Spinal cord (tissue), 10 donors: ENCODE measurements around the gene MAPK8IP3. TPM values are rescaled to one million over a fixed set of nuclear protein-coding genes. Genes with fewer than 3 reads are reported as not detected.

ENCODE experiments used
- DNase-seq, 6 donors: peaks; one replicate each; pipeline versions ENCODE4 v3.0.0 to v3.0.0-alpha.2; 2013 to 2015; ENCODE audit warnings: low spot score in 6 of 6, low read depth in 4 of 6
- H3K27ac ChIP-seq: one replicate; pipeline ENCODE4 v1.5.1; 2013; ENCODE audit warnings: low read depth, low read length, control low read depth
- H3K27me3 ChIP-seq: one replicate; pipeline ENCODE4 v1.6.1; 2013; ENCODE audit warnings: low read length; ENCODE audit not compliant: control insufficient read depth, insufficient read depth
- H3K36me3 ChIP-seq: one replicate; pipeline ENCODE4 v1.6.1; 2013; ENCODE audit warnings: low read length; ENCODE audit not compliant: control insufficient read depth, insufficient read depth
- H3K4me1 ChIP-seq: one replicate; pipeline ENCODE4 v1.6.1; 2013; ENCODE audit warnings: low read length; ENCODE audit not compliant: control insufficient read depth, insufficient read depth
- H3K4me3 ChIP-seq: one replicate; pipeline ENCODE4 v1.5.1; 2013; ENCODE audit warnings: low read depth, low read length, control low read depth
- H3K9me3 ChIP-seq: one replicate; pipeline ENCODE4 v1.6.1; 2013; ENCODE audit warnings: low read length; ENCODE audit not compliant: control insufficient read depth, insufficient read depth
- WGBS: methylation state at CpG from one replicate; pipeline ENCODE4 v1.1.5; 2013; ENCODE audit warnings: missing lambda C conversion rate; ENCODE audit not compliant: insufficient coverage; 5-methylcytosine and 5-hydroxymethylcytosine counted together
- polyA plus RNA-seq, 2 donors: library from polyadenylated mRNA; unstranded; fragments of 120-200 nt; gene quantifications; one replicate each; pipeline ENCODE4 v1.2.1, GENCODE V29; 2013; ENCODE audit not compliant: insufficient read length in 2 of 2
- total RNA-seq, 2 donors: library from RNA; depleted of rRNA in 1 of 2; stranded (reverse); fragments of 120-200 nt in 1 of 2; fragments of >200 nt in 1 of 2; gene quantifications; one replicate each; pipeline versions ENCODE4 v1.2.3 to v1.2.4, GENCODE V29; 2013 to 2014
- donor health status: healthy.

The MAPK8IP3 gene
- total and polyA plus RNA-seq, 4 donors: 53.3 to 137 (median 92.7) TPM

DNA sequence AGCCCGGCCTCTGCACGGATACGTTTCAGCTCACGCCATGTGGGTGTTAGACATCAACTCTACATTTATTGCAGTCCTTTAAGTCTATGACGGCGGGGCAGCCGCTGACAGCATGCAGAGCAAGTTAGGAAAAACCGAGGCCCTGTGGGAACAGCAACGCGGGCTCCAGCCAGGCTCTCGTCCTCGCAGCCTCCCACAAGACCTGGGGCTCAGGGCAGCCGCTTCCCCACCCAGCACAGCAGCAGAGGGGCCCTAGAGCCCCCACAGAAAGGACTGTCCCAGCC, 70.6 kb downstream of the MAPK8IP3 start:
- 89% methylated on average over 8 of the region's 13 CpGs for WGBS
- Histone ChIP-seq H3K27ac (no peak overlapping the region), H3K27me3 (no peaks in the 10 kb centered on the region), H3K9me3 (no peaks in the 10 kb centered on the region), H3K4me3 (no peak overlapping the region), H3K36me3 (peaks cover 85% of the 10 kb centered on the region), H3K4me1 (peaks cover 51% of the 10 kb centered on the region)
- no peak for DNase-seq

GRCh38 chr16:1776991-1777374, 71.0 kb downstream of the MAPK8IP3 start:
- DNase-seq: no peak
- H3K36me3 ChIP-seq: peaks cover 83% of the 10 kb centered on the region
- WGBS: 87% methylated on average over 22 of the region's 22 CpGs

GRCh38 chr16:1777375-1778199, 71.6 kb downstream of the MAPK8IP3 start:
- Histone ChIP-seq H3K9me3 (no peaks in the 10 kb centered on the region), H3K27ac (no peak overlapping the region), H3K36me3 (peaks cover 77% of the 10 kb centered on the region), H3K4me3 (no peak overlapping the region), H3K4me1 (peaks cover 44% of the 10 kb centered on the region), H3K27me3 (no peaks in the 10 kb centered on the region)
- no peak for DNase-seq
- WGBS: 78% methylated on average over 27 of the region's 36 CpGs

More at GRCh38 chr16:1776991-1777374, 71.0 kb downstream of the MAPK8IP3 start:
- no peaks in the 10 kb centered on the region for H3K27me3 ChIP-seq
- no peaks in the 10 kb centered on the region for H3K9me3 ChIP-seq
- H3K4me1 ChIP-seq: peaks cover 50% of the 10 kb centered on the region
- no peak overlapping the region for H3K27ac ChIP-seq
- no peak overlapping the region for H3K4me3 ChIP-seq

- Histone ChIP-seq H3K36me3 (peaks cover 77% of the 10 kb centered on the region), H3K27ac (no peak overlapping the region), H3K4me1 (peaks cover 47% of the 10 kb centered on the region), H3K9me3 (no peaks in the 10 kb centered on the region), H3K4me3 (no peak overlapping the region), H3K27me3 (no peaks in the 10 kb centered on the region)
- WGBS: 83% methylated on average over 34 of the region's 34 CpGs
- no peak for DNase-seq
These were observed 72.5 kb downstream of the MAPK8IP3 start for GRCh38 chr16:1778200-1779179.

GRCh38 chr16:1779234-1779701, 73.3 kb downstream of the MAPK8IP3 start:
- H3K9me3 ChIP-seq: no peaks in the 10 kb centered on the region
- no peak for DNase-seq
- H3K36me3 ChIP-seq: peaks cover 74% of the 10 kb centered on the region
- no peak overlapping the region for H3K4me3 ChIP-seq
- WGBS: 82% methylated on average over 8 of the region's 8 CpGs
- H3K4me1 ChIP-seq: peaks cover 48% of the 10 kb centered on the region
- no peaks in the 10 kb centered on the region for H3K27me3 ChIP-seq
- no peak overlapping the region for H3K27ac ChIP-seq

GRCh38 chr16:1779741-1780676, 74.0 kb downstream of the MAPK8IP3 start:
- Histone ChIP-seq H3K4me1 (peaks cover 45% of the 10 kb centered on the region), H3K27me3 (no peaks in the 10 kb centered on the region), H3K9me3 (no peaks in the 10 kb centered on the region), H3K36me3 (peaks cover 71% of the 10 kb centered on the region), H3K27ac (no peak overlapping the region), H3K4me3 (no peak overlapping the region)
- WGBS: 87% methylated on average over 26 of the region's 27 CpGs
- DNase-seq: no peak

DNA sequence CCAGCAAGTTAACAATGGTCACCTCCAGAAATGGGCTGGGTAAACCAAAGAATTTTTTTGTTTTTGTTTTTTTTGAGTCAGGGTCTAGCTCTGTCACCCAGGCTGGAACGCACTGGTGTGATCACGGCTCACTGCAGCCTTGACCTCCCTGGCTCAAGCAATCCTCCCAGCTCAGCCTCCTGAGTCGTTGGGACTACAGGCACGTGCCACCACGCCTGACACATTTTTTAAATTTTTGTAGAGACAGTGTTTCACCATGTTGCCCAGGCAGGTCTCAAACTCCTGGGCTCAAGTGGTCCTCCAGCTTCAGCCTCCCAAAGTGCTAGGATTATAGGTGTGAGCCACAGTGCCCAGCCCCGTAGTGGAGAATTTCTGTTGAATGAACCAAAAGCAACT, 74.7 kb downstream of the MAPK8IP3 start:
- 88% methylated on average over 2 of the region's 6 CpGs for WGBS
- H3K27me3 ChIP-seq: no peaks in the 10 kb centered on the region
- peaks cover 71% of the 10 kb centered on the region for H3K36me3 ChIP-seq
- H3K4me3 ChIP-seq: no peak overlapping the region
- DNase-seq: no peak
- no peaks in the 10 kb centered on the region for H3K9me3 ChIP-seq
- no peak overlapping the region for H3K27ac ChIP-seq
- H3K4me1 ChIP-seq: peaks cover 45% of the 10 kb centered on the region

GRCh38 chr16:1781254-1781653, 75.3 kb downstream of the MAPK8IP3 start:
- H3K9me3 ChIP-seq: no peaks in the 10 kb centered on the region
- peaks cover 45% of the 10 kb centered on the region for H3K4me1 ChIP-seq
- DNase-seq: no peak
- WGBS: 71% methylated on average over 20 of the region's 20 CpGs
- H3K36me3 ChIP-seq: peaks cover 71% of the 10 kb centered on the region
- H3K4me3 ChIP-seq: peak overlapping the region; percentile 80
- no peaks in the 10 kb centered on the region for H3K27me3 ChIP-seq
- H3K27ac ChIP-seq: no peak overlapping the region
